ENCODE results near the gene SPTAN1. TPM values are rescaled to one million over a fixed set of nuclear protein-coding genes. Genes with fewer than 3 reads are reported as not detected.
"Not testable (repeated sequence)": the region's sequence is repeated elsewhere in the genome, so short reads cannot be mapped to it uniquely, and the experiment has no call there.

SPTAN1 gene
- total and polyA plus RNA-seq, 9 donors: 120 to 301 (median 261) TPM

GRCh38 chr9:128505414-128505765, 47.0 kb upstream of the SPTAN1 start:
- WGBS, 3 donors: 15 to 26% (median 17%) methylated on average over 6 of the region's 6 CpGs
- intact Hi-C loops (cut with DNase I): no loop called here

GRCh38 chr9:128505906-128506305, 46.5 kb upstream of the SPTAN1 start:
- H3K36me3 ChIP-seq; H3K4me1 ChIP-seq (ENCODE audit: insufficient read depth); DNase-seq; H3K27me3 ChIP-seq; intact Hi-C loops (cut with DNase I); H3K27ac ChIP-seq; H3K9me3 ChIP-seq: not testable (repeated sequence)
- peak overlapping the region; percentile 95 for H3K4me3 ChIP-seq
- WGBS, 3 donors: 82 to 86% (median 84%) methylated on average over 12 of the region's 12 CpGs

More at GRCh38 chr9:128505414-128505765, 47.0 kb upstream of the SPTAN1 start:
- Histone ChIP-seq H3K4me1 (ENCODE audit: insufficient read depth) (peaks cover 7% of the 10 kb centered on the region), H3K9me3 (no peaks in the 10 kb centered on the region), H3K27ac (no peak overlapping the region), H3K36me3 (no peaks in the 10 kb centered on the region), H3K4me3 (peak overlapping the region; percentile 95), H3K27me3 (no peaks in the 10 kb centered on the region)
- TF ChIP-seq CTCF (IDR thresholded peaks at IDR 0.05) (no peak), EP300 (IDR thresholded peaks at IDR 0.05) (no peak), POLR2A (IDR thresholded peaks at IDR 0.05) (no peak)
- DNase-seq: no peak

GRCh38 chr9:128512820-128513219, 39.6 kb upstream of the SPTAN1 start:
- TF ChIP-seq EP300 (IDR thresholded peaks at IDR 0.05) (no peak), CTCF (IDR thresholded peaks at IDR 0.05) (no peak), POLR2A (IDR thresholded peaks at IDR 0.05) (no peak)
- DNase-seq: no peak
- Histone ChIP-seq H3K4me3 (no peak overlapping the region), H3K4me1 (ENCODE audit: insufficient read depth) (no peaks in the 10 kb centered on the region), H3K27me3 (no peaks in the 10 kb centered on the region), H3K36me3 (no peaks in the 10 kb centered on the region), H3K9me3 (no peaks in the 10 kb centered on the region), H3K27ac (no peak overlapping the region)
- WGBS, 3 donors: 95 to 97% (median 97%) methylated on average over 9 of the region's 9 CpGs
- intact Hi-C loops (cut with DNase I): no loop called here

- H3K4me1 ChIP-seq (ENCODE audit: insufficient read depth): peaks cover 2% of the 10 kb centered on the region
- no peak for DNase-seq
- 72 to 74% (median 74%) methylated on average over 6 of the region's 6 CpGs for WGBS, 3 donors
- H3K27ac ChIP-seq: no peak overlapping the region
- no peaks in the 10 kb centered on the region for H3K9me3 ChIP-seq
- no peaks in the 10 kb centered on the region for H3K36me3 ChIP-seq
- intact Hi-C loops (cut with DNase I): no loop called here
- H3K27me3 ChIP-seq: no peaks in the 10 kb centered on the region
- TF ChIP-seq EP300 (IDR thresholded peaks at IDR 0.05): no peak
- TF ChIP-seq POLR2A (IDR thresholded peaks at IDR 0.05): no peak
- no peak for TF ChIP-seq CTCF (IDR thresholded peaks at IDR 0.05)
- no peak overlapping the region for H3K4me3 ChIP-seq
Observed at GRCh38 chr9:128521956-128522355, 30.4 kb upstream of the SPTAN1 start.

GRCh38 chr9:128523199-128523925, 29.0 kb upstream of the SPTAN1 start:
- H3K27ac ChIP-seq: no peak overlapping the region
- H3K4me1 ChIP-seq (ENCODE audit: insufficient read depth): peaks cover 2% of the 10 kb centered on the region
- H3K27me3 ChIP-seq: no peaks in the 10 kb centered on the region
- DNase-seq: peak; percentile 31 to 77 (median 56)
- H3K4me3 ChIP-seq: no peak overlapping the region
- intact Hi-C loops (cut with DNase I): no loop called here
- no peak for TF ChIP-seq CTCF (IDR thresholded peaks at IDR 0.05)
- TF ChIP-seq POLR2A (IDR thresholded peaks at IDR 0.05): no peak
- no peak for TF ChIP-seq EP300 (IDR thresholded peaks at IDR 0.05)
- no peaks in the 10 kb centered on the region for H3K9me3 ChIP-seq
- no peaks in the 10 kb centered on the region for H3K36me3 ChIP-seq
- 12 to 21% (median 20%) methylated on average over 13 of the region's 13 CpGs for WGBS, 3 donors
